Epithelial cell of esophagus (primary cell): ENCODE measurements around the gene GHR.
A peak's percentile ranks its signal among the peaks of the same experiment; 100 is the strongest.

Experiments used
- DNase-seq: peaks from one replicate; pipeline ENCODE4 v3.0.0; 2010; ENCODE audit warnings: low read depth
- H3K4me3 ChIP-seq: 2 replicates; pipeline ENCODE4 v1.5.1; 2011; ENCODE audit warnings: mild to moderate bottlenecking, low read length, control low read depth
- CTCF ChIP-seq: IDR thresholded peaks from 2 replicates; pipeline ENCODE4 v1.5.1; 2011; ENCODE audit warnings: low read depth, mild to moderate bottlenecking, low read length, control low read depth, inconsistent platforms; ENCODE audit not compliant: insufficient read depth; ENCODE audit errors: missing control alignments

Gene GHR

DNA sequence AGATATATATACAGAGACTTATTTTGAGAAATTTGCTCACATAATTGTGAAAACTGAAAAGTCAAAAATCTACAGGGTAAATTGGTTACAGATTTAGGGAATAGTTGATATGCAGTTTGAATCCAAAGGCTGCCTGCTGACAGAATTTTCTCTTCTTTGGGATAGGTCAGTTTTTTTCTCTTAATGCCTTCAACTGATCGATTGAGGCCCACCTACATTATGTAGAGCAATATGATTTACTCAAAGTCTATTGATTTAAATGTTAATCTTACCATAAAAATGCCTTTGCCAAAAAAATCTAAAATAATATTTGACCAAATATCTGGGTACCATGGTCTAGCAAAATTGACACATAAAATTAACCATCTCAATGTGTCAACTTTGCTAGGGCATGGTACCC, 3.9 kb upstream of the GHR start:
- no peak for DNase-seq
- no peak overlapping the region for H3K4me3 ChIP-seq
- TF ChIP-seq CTCF, result no peak

DNA sequence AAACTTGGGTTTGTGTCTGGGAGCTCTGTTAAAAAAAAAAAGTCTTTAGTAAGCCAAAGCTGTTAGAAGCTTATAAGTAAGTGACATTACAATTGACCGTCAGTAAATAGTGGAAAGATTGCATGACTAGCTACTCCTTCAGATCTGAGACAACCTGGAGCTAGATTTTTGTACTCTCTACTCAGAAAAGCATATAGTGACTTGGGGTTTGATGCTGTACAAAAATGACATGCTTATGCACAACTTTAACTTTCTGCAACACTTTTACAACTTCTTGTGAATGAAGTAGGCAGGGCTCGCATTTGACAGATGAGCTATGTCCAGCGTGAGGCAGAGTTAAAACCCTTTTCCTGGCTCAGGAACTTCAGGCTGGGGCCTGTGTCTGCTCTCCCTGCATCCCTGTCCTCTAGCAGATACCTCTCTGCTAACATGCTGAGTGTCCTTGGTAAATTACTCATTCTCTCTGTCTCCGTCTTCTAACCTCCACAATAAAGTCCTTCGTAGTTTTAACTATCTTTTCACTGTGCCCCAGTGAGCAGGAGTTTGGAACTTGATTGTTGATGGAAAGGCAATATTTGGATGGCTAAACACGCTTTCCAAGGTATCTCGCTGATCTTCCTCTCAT, 471 bp upstream of the GHR start:
- no peak for DNase-seq
- TF ChIP-seq CTCF, result no peak
- H3K4me3 ChIP-seq, result peak overlapping the region; percentile 67

- no peak for DNase-seq
- TF ChIP-seq CTCF, result no peak
- H3K4me3 ChIP-seq, result no peak overlapping the region
Measured at GRCh38 chr5:42426016-42426415, 2.8 kb downstream of the GHR start.

GRCh38 chr5:42429694-42430093, 6.5 kb downstream of the GHR start:
- no peak for TF ChIP-seq CTCF
- DNase-seq, result peak; percentile 6
- no peak overlapping the region for H3K4me3 ChIP-seq

DNA sequence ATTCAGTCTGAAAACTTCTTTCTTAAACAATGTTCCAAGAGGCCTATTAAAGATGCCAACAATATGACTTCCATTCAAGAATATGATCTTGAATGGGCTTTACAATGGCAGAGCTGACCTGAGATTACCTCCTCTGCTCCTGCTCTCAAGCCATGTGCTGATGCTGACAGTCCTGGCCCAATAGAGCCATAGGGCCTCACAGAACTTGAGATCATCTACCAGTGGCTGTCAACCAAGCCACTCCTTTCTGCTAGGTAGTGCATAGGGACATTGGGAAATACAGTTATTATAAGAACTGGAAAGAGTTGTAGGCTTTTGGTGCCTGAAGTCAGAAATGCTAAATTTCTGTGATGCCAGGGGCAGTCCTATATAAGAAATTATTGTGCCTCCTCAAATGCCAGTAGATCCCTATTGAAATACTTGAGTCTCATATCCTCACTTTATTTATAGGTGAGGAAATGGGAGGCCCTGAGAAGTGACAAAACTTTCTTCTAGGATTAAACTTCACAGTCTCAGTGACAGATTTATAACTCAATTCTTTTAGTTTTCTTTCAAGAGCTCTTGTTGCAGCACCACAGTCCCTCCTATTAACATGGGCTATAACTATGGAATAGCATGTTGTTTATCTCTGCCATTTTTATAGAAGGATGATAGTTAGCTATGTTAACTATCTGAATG, 10.9 kb downstream of the GHR start:
- H3K4me3 ChIP-seq, result no peak overlapping the region
- no peak for DNase-seq
- no peak for TF ChIP-seq CTCF

GRCh38 chr5:42436051-42436450, 12.8 kb downstream of the GHR start:
- no peak for TF ChIP-seq CTCF
- no peak for DNase-seq
- no peak overlapping the region for H3K4me3 ChIP-seq

DNA sequence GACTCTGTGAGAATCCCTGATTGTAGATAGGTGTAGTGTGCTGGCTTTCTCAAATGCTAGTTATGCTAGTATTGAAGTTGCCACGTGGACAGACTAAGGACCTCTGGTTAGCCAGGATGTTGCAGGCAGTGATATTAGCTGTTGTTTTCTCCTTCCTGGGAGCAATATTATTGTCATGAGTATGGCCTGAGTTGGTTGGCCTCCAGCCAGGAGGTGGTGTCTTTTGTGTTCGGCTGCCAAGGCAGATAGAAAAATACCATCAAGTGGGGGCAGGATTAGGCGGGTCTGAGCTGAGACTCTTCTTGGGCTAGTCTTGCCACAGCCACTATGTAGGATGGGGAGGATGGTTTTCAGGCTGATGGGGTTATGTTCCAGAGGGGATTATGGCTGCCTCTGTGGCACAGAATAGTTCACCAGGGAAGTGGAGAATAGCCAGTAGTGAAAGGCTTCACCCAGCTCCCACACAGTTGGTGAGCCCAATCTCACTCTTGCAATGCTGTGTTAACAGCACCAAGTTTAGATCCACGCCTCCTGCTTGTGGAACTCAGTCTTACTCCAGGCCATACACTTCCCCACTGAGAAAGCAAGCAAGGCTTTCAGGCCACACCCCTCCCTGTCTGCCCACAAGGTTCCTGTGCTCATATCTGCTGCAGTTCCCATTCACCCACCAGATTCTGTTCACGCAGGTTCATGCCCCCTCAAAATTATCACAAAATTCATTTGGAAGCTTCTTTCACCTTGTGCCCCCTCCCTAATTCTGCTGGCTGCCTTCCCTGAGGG, 31.2 kb downstream of the GHR start:
- no peak for TF ChIP-seq CTCF
- H3K4me3 ChIP-seq, result no peak overlapping the region
- peak; percentile 39 for DNase-seq
